Adrenal gland (tissue), 5 donors: ENCODE results near the gene ADARB2.

Experiments used
- CTCF ChIP-seq, 6 experiments: fragments of 450-650 bp in 4 of 6; fragments of 200-600 bp in 2 of 6; sonication (generic) in 1 of 6; IDR thresholded peaks; 1 replicate in 5 of 6; 2 replicates in 1 of 6; pipeline versions ENCODE4 v1.5.1 to v1.8.0; 2016 to 2021; ENCODE audit warnings: antibody characterized with exemption in 6 of 6, mild to moderate bottlenecking in 2 of 6, moderate library complexity in 1 of 6
- POLR2A ChIP-seq, 2 donors: fragments of 450-650 bp; IDR thresholded peaks; one replicate each; pipeline ENCODE4 v1.6.1; 2017; ENCODE audit warnings: antibody characterized with exemption in 2 of 2, mild to moderate bottlenecking in 2 of 2, moderate library complexity in 1 of 2
- donor health status: DM: no; HTN: no; CAD: no.

- TF ChIP-seq POLR2A (IDR thresholded peaks at IDR 0.05) (no peak), CTCF (IDR thresholded peaks at IDR 0.05) (no peak)
Observed at GRCh38 chr10:1674501-1674900, 62.8 kb downstream of the ADARB2 start.
